HL-60 (cell line): Measurements from ENCODE around the gene SHMT1.
"Not testable (repeated sequence)": the region's sequence is repeated elsewhere in the genome, so short reads cannot be mapped to it uniquely, and the experiment has no call there.

Source experiments
- DNase-seq, 2 experiments: peaks; one replicate each; pipeline ENCODE4 v3.0.0-alpha.2; 2010 to 2020; ENCODE audit warnings: low read depth in 1 of 2, low spot score in 1 of 2
- H3K27ac ChIP-seq: fragments of 250-450 bp; sonication (Bioruptor Pico); replicated peaks from 2 replicates; pipeline ENCODE4 v1.5.1; 2020; ENCODE audit warnings: mild to moderate bottlenecking, moderate library complexity
- H3K27me3 ChIP-seq: fragments of 250-450 bp; sonication (Bioruptor Pico); 2 replicates; pipeline ENCODE4 v1.5.1; 2021; ENCODE audit warnings: mild to moderate bottlenecking, moderate library complexity; ENCODE audit not compliant: insufficient read depth, poor library complexity, severe bottlenecking
- H3K4me3 ChIP-seq: replicated peaks from 2 replicates; pipeline ENCODE4 v1.5.1; 2011; ENCODE audit warnings: mild to moderate bottlenecking, control low read depth, low read length; ENCODE audit not compliant: insufficient read depth
- CTCF ChIP-seq: IDR thresholded peaks from one replicate; pipeline ENCODE4 v1.5.1; 2011; ENCODE audit warnings: low read length, control low read depth, inconsistent platforms; ENCODE audit not compliant: insufficient read depth
- GABPA ChIP-seq: IDR thresholded peaks from 2 replicates; pipeline ENCODE4 v1.6.1; 2012; ENCODE audit warnings: low read depth
- POLR2AphosphoS5 ChIP-seq: IDR thresholded peaks from 2 replicates; pipeline ENCODE4 v1.6.1; 2012; ENCODE audit warnings: low read depth
- REST ChIP-seq: IDR thresholded peaks from 2 replicates; pipeline ENCODE4 v1.6.1; 2012; ENCODE audit warnings: low read depth; ENCODE audit not compliant: insufficient replicate concordance
- SPI1 ChIP-seq: IDR thresholded peaks from 2 replicates; pipeline ENCODE4 v1.6.1; 2012; ENCODE audit warnings: low read depth, mild to moderate bottlenecking, borderline replicate concordance
- long read RNA-seq: library from polyadenylated mRNA; unstranded; transcript quantifications from one replicate; pipeline ENCODE4 v2.0.0, GENCODE V29; 2020

The SHMT1 gene
- long read RNA-seq, transcript SHMT1-201 (12 exons, 2,464 nt) = major isoform, 98 of 305 reads
- long read RNA-seq, transcript SHMT1-203 (11 exons, 1,656 nt) = major isoform, 98 of 305 reads
- long read RNA-seq, partial matches to known transcripts = 7 of 305 reads
- long read RNA-seq, other reads (novel, unspliced or antisense) = 99 of 305 reads

- peak; percentile 74 to 83 for DNase-seq
- no peak for TF ChIP-seq GABPA
- TF ChIP-seq REST = no peak
- TF ChIP-seq CTCF = no peak
- TF ChIP-seq SPI1 = no peak
- peak; percentile 37; the same call in 1 of the 2 replicates for TF ChIP-seq POLR2AphosphoS5
- no peaks in the 10 kb centered on the region for H3K27me3 ChIP-seq
- H3K27ac ChIP-seq = peak within 1 kb of the TSS; percentile 49
- peak within 1 kb of the TSS; percentile 72 for H3K4me3 ChIP-seq
Observed at GRCh38 chr17:18363101-18364049, at the start of gene SHMT1. Gene SHMT1 (minus strand): TSS chr17:18363550. CDS start chr17:18355981, 7,569 bp downstream.

- DNase-seq = peak in 1 of 2 experiments; percentile 29
- not testable (repeated sequence) for H3K27me3 ChIP-seq, H3K4me3 ChIP-seq, H3K27ac ChIP-seq
Observed at GRCh38 chr17:18412001-18412538, 48.7 kb upstream of the SHMT1 start.

- DNase-seq = peak in 1 of 2 experiments; percentile 22
- H3K27ac ChIP-seq = peak overlapping the region; percentile 77
- H3K27me3 ChIP-seq = not testable (repeated sequence)
- peak overlapping the region; percentile 47 for H3K4me3 ChIP-seq
Observed at GRCh38 chr17:18411377-18411864, 48.1 kb upstream of the SHMT1 start.

GRCh38 chr17:18410736-18411135, 47.4 kb upstream of the SHMT1 start:
- peak overlapping the region; percentile 47 for H3K4me3 ChIP-seq
- H3K27ac ChIP-seq, DNase-seq, H3K27me3 ChIP-seq: not testable (repeated sequence)

- not testable (repeated sequence) for H3K27me3 ChIP-seq, H3K4me3 ChIP-seq, DNase-seq
- peak overlapping the region; percentile 14; the same call in 1 of the 2 replicates for H3K27ac ChIP-seq
Observed at GRCh38 chr17:18409321-18409720, 46.0 kb upstream of the SHMT1 start.

GRCh38 chr17:18408906-18409305, 45.6 kb upstream of the SHMT1 start:
- not testable (repeated sequence) for H3K27me3 ChIP-seq, H3K4me3 ChIP-seq
- DNase-seq = peak in 1 of 2 experiments; percentile 39
- peak overlapping the region; percentile 14; the same call in 1 of the 2 replicates for H3K27ac ChIP-seq

GRCh38 chr17:18403604-18404003, 40.3 kb upstream of the SHMT1 start:
- not testable (repeated sequence) for H3K4me3 ChIP-seq

GRCh38 chr17:18403166-18403565, 39.8 kb upstream of the SHMT1 start:
- peak in 1 of 2 experiments; percentile 18 for DNase-seq
- H3K27me3 ChIP-seq, H3K4me3 ChIP-seq, H3K27ac ChIP-seq: not testable (repeated sequence)

More at GRCh38 chr17:18403604-18404003, 40.3 kb upstream of the SHMT1 start:
- not testable (repeated sequence) for H3K27ac ChIP-seq, H3K27me3 ChIP-seq, DNase-seq

GRCh38 chr17:18401872-18402590, 38.7 kb upstream of the SHMT1 start:
- DNase-seq, H3K27me3 ChIP-seq, H3K4me3 ChIP-seq, H3K27ac ChIP-seq: not testable (repeated sequence)

GRCh38 chr17:18388728-18389127, 25.4 kb upstream of the SHMT1 start:
- not testable (repeated sequence) for H3K27me3 ChIP-seq, H3K27ac ChIP-seq, H3K4me3 ChIP-seq
- peak in 1 of 2 experiments; percentile 47 for DNase-seq
